Brain microvascular endothelial cell (primary cell): ENCODE measurements around the gene NXPH4.

Experiments
- DNase-seq: peaks from one replicate; pipeline ENCODE4 v3.0.0-alpha.2; 2020
- H3K27ac ChIP-seq: fragments of 250-450 bp; sonication (Bioruptor Pico); 2 replicates; pipeline ENCODE4 v1.5.1; 2020; ENCODE audit warnings: mild to moderate bottlenecking, moderate library complexity
- H3K27me3 ChIP-seq: fragments of 250-450 bp; sonication (Bioruptor Pico); replicated peaks from 2 replicates; pipeline ENCODE4 v1.5.1; 2020; ENCODE audit warnings: mild to moderate bottlenecking
- H3K36me3 ChIP-seq: fragments of 250-450 bp; sonication (Bioruptor Pico); replicated peaks from 2 replicates; pipeline ENCODE4 v1.5.1; 2020; ENCODE audit warnings: mild to moderate bottlenecking
- H3K4me3 ChIP-seq: 2 replicates; pipeline ENCODE4 v1.5.1; 2011; ENCODE audit warnings: low read depth, mild to moderate bottlenecking, control low read depth, low read length, moderate library complexity
- CTCF ChIP-seq: IDR thresholded peaks from 2 replicates; pipeline ENCODE4 v1.5.1; 2011; ENCODE audit warnings: low read depth, mild to moderate bottlenecking, moderate library complexity, low read length, control low read depth, inconsistent platforms; ENCODE audit errors: missing control alignments
- in situ Hi-C: cut with HindIII; loops from 2 replicates; pipeline ENCODE4 v1.10.0; 2017; ENCODE audit warnings: low sequenced_read_pairs, low pct_ligation_motif_present

Gene NXPH4

GRCh38 chr12:57241402-57242310, 25.1 kb downstream of the NXPH4 start:
- Histone ChIP-seq H3K27me3 (peaks cover 20% of the 10 kb centered on the region), H3K36me3 (no peaks in the 10 kb centered on the region), H3K4me3 (no peak overlapping the region), H3K27ac (no peak overlapping the region)
- in situ Hi-C loops = no loop called here
- DNase-seq = no peak
- TF ChIP-seq CTCF = no peak

GRCh38 chr12:57242329-57242690, 25.7 kb downstream of the NXPH4 start:
- in situ Hi-C loops = no loop called here

GRCh38 chr12:57242691-57243454, 26.3 kb downstream of the NXPH4 start:
- DNase-seq = no peak
- Histone ChIP-seq H3K27ac (no peak overlapping the region), H3K4me3 (peak overlapping the region; percentile 27), H3K27me3 (peaks cover 20% of the 10 kb centered on the region), H3K36me3 (no peaks in the 10 kb centered on the region)
- peak; percentile 86 for TF ChIP-seq CTCF
- in situ Hi-C loops = no loop called here

More at GRCh38 chr12:57242329-57242690, 25.7 kb downstream of the NXPH4 start:
- no peak for TF ChIP-seq CTCF
- no peak overlapping the region for H3K27ac ChIP-seq
- H3K36me3 ChIP-seq = no peaks in the 10 kb centered on the region
- no peak for DNase-seq
- H3K27me3 ChIP-seq = peaks cover 20% of the 10 kb centered on the region
- no peak overlapping the region for H3K4me3 ChIP-seq

GRCh38 chr12:57243521-57244311, 27.1 kb downstream of the NXPH4 start:
- Histone ChIP-seq H3K27me3 (peaks cover 20% of the 10 kb centered on the region), H3K27ac (no peak overlapping the region), H3K4me3 (peak overlapping the region; percentile 22), H3K36me3 (no peaks in the 10 kb centered on the region)
- DNase-seq = peak; percentile 72
- TF ChIP-seq CTCF = peak; percentile 90
- in situ Hi-C loops = no loop called here

GRCh38 chr12:57244312-57244696, 27.7 kb downstream of the NXPH4 start:
- no peak for TF ChIP-seq CTCF
- H3K27me3 ChIP-seq = peaks cover 20% of the 10 kb centered on the region
- in situ Hi-C loops = no loop called here
- DNase-seq = no peak
- H3K36me3 ChIP-seq = no peaks in the 10 kb centered on the region
- no peak overlapping the region for H3K4me3 ChIP-seq
- H3K27ac ChIP-seq = no peak overlapping the region
